ENCODE data around the gene MRPL49.

DNA sequence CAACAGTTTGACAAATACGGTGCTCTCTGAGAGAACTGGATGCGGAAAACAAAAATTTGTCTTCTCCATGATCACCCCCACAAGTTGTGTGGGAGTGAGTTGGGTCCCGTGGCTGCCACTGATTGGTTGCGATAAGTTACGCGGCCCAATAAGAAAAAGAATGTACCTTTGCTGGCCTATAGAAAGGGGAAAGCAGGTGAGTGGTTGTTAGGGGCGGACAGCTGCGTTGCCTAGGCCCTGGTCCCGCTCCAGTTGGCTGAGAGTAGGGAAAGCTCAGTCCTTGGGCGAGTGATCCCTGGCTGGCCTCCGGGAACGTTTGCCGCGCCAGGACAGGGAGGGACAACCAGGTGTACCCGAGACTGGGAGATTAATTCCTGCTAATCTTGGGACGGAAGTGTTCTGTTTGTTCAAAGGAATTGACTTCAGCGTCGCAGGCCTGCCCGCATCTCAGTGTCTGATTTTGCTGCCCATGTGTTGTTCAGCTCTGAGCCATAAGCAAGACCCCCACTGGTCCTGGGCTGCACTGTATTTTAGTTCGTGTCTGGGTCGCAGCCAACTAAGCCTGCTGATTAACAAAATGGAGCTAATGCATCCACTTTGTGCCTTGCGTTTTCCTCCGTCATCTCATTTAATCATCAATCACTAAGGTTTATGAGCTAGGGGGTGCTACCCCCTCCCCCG, 13.0 kb downstream of the MRPL49 start:
- TF ChIP-seq, protein P1, sequence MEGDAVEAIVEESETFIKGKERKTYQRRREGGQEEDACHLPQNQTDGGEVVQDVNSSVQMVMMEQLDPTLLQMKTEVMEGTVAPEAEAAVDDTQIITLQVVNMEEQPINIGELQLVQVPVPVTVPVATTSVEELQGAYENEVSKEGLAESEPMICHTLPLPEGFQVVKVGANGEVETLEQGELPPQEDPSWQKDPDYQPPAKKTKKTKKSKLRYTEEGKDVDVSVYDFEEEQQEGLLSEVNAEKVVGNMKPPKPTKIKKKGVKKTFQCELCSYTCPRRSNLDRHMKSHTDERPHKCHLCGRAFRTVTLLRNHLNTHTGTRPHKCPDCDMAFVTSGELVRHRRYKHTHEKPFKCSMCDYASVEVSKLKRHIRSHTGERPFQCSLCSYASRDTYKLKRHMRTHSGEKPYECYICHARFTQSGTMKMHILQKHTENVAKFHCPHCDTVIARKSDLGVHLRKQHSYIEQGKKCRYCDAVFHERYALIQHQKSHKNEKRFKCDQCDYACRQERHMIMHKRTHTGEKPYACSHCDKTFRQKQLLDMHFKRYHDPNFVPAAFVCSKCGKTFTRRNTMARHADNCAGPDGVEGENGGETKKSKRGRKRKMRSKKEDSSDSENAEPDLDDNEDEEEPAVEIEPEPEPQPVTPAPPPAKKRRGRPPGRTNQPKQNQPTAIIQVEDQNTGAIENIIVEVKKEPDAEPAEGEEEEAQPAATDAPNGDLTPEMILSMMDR (conservative IDR thresholded peaks at IDR 0.05 in 1 of 2, IDR thresholded peaks at IDR 0.05 in 1 of 2; ENCODE audit: extremely low read depth in 1 of 2, insufficient read depth in 1 of 2, low read depth in 1 of 2, low read length in 2 of 2), result no peak
- TF ChIP-seq EZH2 (IDR thresholded peaks at IDR 0.05; ENCODE audit: borderline replicate concordance, low read length), result no peak
